ENCODE data around the gene POU3F2.

- TF ChIP-seq CTCF (IDR thresholded peaks at IDR 0.05): no peak
- TF ChIP-seq POLR2AphosphoS2 (conservative IDR thresholded peaks at IDR 0.05; ENCODE audit: low read length): no peak
- TF ChIP-seq CHD2 (IDR thresholded peaks at IDR 0.05; ENCODE audit: low read length, partially characterized antibody): no peak
- TF ChIP-seq EP300 (IDR thresholded peaks at IDR 0.05): no peak
- no peak for TF ChIP-seq RAD21 (conservative IDR thresholded peaks at IDR 0.05 in 1 of 2, IDR thresholded peaks at IDR 0.05 in 1 of 2)
- no peak for TF ChIP-seq BCL3 (IDR thresholded peaks at IDR 0.05)
- no peak for TF ChIP-seq NR3C1 (IDR thresholded peaks at IDR 0.05)
- TF ChIP-seq MAZ (IDR thresholded peaks at IDR 0.05; ENCODE audit: borderline replicate concordance, low read depth, low read length): no peak
- TF ChIP-seq SREBF2 (IDR thresholded peaks at IDR 0.05): no peak
- no peak for TF ChIP-seq REST (IDR thresholded peaks at IDR 0.05)
- TF ChIP-seq KDM1A (IDR thresholded peaks at IDR 0.05; ENCODE audit: low read depth): no peak
- no peak for TF ChIP-seq RFX5 (IDR thresholded peaks at IDR 0.05)
- TF ChIP-seq HOXA7 (CRISPR knock-in tag; IDR thresholded peaks at IDR 0.05): no peak
- TF ChIP-seq CBX8 (IDR thresholded peaks at IDR 0.05): no peak
These were observed 2.9 kb downstream of the POU3F2 start for GRCh38 chr6:98836962-98837944.
